ENCODE results near the gene DYNC2I2. TPM values are rescaled to one million over a fixed set of nuclear protein-coding genes. Genes with fewer than 3 reads are reported as not detected.

The DYNC2I2 gene
- total and polyA plus RNA-seq, 2 of the 4 experiments (the other 2 are of a cell fraction), result 33.7 to 37.1 TPM

DNA sequence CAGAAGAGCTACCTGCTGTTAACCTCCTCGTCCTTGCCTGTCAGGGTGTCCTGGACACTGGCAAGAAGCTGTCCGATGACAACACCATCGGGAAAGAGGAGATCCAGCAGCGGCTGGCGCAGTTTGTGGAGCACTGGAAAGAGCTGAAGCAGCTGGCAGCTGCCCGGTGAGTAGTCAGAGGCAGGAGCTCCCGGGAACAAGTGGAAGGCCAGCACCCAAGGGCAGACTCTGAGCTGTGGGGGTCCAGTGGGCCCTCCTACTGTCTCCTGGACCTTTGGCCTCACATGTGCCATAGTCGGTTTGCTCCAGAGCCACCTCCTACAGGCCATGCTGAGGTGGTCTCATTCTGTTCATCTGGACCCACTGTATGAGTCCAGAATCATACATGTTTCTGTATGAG lies 38.7 kb downstream of the DYNC2I2 start:
- BruUV-seq (replicated peaks), result no TSS peak
- DNase-seq, result no peak
- no peak overlapping the region for H2AK5ac ChIP-seq (ENCODE audit: low read depth, low read length)
- no peak overlapping the region for H4K91ac ChIP-seq (ENCODE audit: insufficient read depth, low read depth, low read length)
- WGBS, 2 experiments (ENCODE audit: extremely low coverage in 2 of 2, insufficient read length in 1 of 2), result 95% methylated on average over 6 of the region's 8 CpGs; no CpG with 5 or more reads in 1 of the 2 experiments
- no peaks in the 10 kb centered on the region for H3K4me1 ChIP-seq (ENCODE audit: control insufficient read depth, insufficient read depth, low read length)
- H4K20me1 ChIP-seq (ENCODE audit: insufficient read depth, low read length), result no peaks in the 10 kb centered on the region
- H3K23ac ChIP-seq (ENCODE audit: low read depth, low read length), result no peak overlapping the region
- no peak for TF ChIP-seq MAFK (IDR thresholded peaks at IDR 0.05; ENCODE audit: low read depth, low read length)
- no peak for TF ChIP-seq MXI1 (IDR thresholded peaks at IDR 0.05; ENCODE audit: borderline replicate concordance, low read depth, low read length)
- TF ChIP-seq CEBPB (IDR thresholded peaks at IDR 0.05; ENCODE audit: low read depth, low read length), result no peak
- no peak for TF ChIP-seq NFE2L2 (IDR thresholded peaks at IDR 0.05; ENCODE audit: low read depth, low read length)
- peaks cover 78% of the 10 kb centered on the region for H3K36me3 ChIP-seq (ENCODE audit: control insufficient read depth, insufficient read depth, low read length)
- no peak overlapping the region for H3K56ac ChIP-seq (ENCODE audit: extremely low read depth, insufficient read depth, low read length)
- H3K18ac ChIP-seq (ENCODE audit: low read depth, low read length), result no peak overlapping the region
- no peak overlapping the region for H3K14ac ChIP-seq (replicated peaks; ENCODE audit: low read depth, low read length)
- intact Hi-C loops (cut with micrococcal nuclease), result no loop called here
- POLR2A ChIA-PET (ENCODE audit: unreplicated experiment), result no interaction called here
- no peaks in the 10 kb centered on the region for H3K9me3 ChIP-seq (ENCODE audit: control insufficient read depth, insufficient read depth, low read length)
- H4K8ac ChIP-seq (ENCODE audit: low read depth in 2 of 2, low read length in 2 of 2), result no peak overlapping the region
- no peak overlapping the region for H2AFZ ChIP-seq (replicated peaks; ENCODE audit: low read length, poor library complexity)
- dilution Hi-C loops (cut with HindIII; ENCODE audit: low sequenced_read_pairs, unreplicated experiment), result no loop called here
- H3K4me3 ChIP-seq (ENCODE audit: insufficient read depth, low read depth, low read length), result no peak overlapping the region
- ATAC-seq (ENCODE audit: low read depth), result no peak
- H2BK5ac ChIP-seq (ENCODE audit: low read depth, low read length, poor library complexity, severe bottlenecking), result no peak overlapping the region
- no peak overlapping the region for H3K4me2 ChIP-seq (ENCODE audit: low read depth, low read length)
- H3K79me1 ChIP-seq (ENCODE audit: low read depth in 1 of 2, low read length in 2 of 2), result peaks cover 11 to 12% of the 10 kb centered on the region in 2 experiments; a peak in 2 of 4 replicates
- no peak overlapping the region for H4K5ac ChIP-seq (ENCODE audit: low read depth, low read length)
- H3K9me1 ChIP-seq (ENCODE audit: insufficient read depth, low read length), result no peaks in the 10 kb centered on the region; the same call in 1 of the 2 replicates
- no peak overlapping the region for H2BK120ac ChIP-seq (ENCODE audit: low read depth, low read length)
- no peak overlapping the region for H3K27ac ChIP-seq (ENCODE audit: insufficient read depth, low read length)
- no peak overlapping the region for H3K4ac ChIP-seq (ENCODE audit: low read depth, low read length)
- CTCF ChIA-PET, result no interaction called here
- H3K27me3 ChIP-seq (ENCODE audit: control insufficient read depth, insufficient read depth, low read length), result no peaks in the 10 kb centered on the region
- H2AK9ac ChIP-seq (replicated peaks; ENCODE audit: low read depth, low read length, poor library complexity), result no peak overlapping the region
- no peak overlapping the region for H2BK15ac ChIP-seq (ENCODE audit: low read depth, low read length)
- in situ Hi-C loops (cut with MboI; ENCODE audit: low sequenced_read_pairs), result no loop called here
- no peak overlapping the region for H2BK20ac ChIP-seq (ENCODE audit: low read depth, low read length)
- H3K9ac ChIP-seq (ENCODE audit: low read depth, low read length), result no peak overlapping the region
